Myocyte (in vitro differentiated cells): ENCODE data around the gene SDK2. TPM values are rescaled to one million over a fixed set of nuclear protein-coding genes. Genes with fewer than 3 reads are reported as not detected.

Experiments used
- DNase-seq: peaks from one replicate; pipeline ENCODE4 v3.0.0-alpha.2; 2012; ENCODE audit warnings: low read depth
- total RNA-seq: library from RNA; depleted of rRNA; stranded (reverse); fragments of >200 nt; gene quantifications from 2 replicates; pipeline ENCODE4 v1.2.3, GENCODE V29; 2014

SDK2 gene
- total RNA-seq, 1 donor from 2014 or later = not detected

GRCh38 chr17:73539166-73539565 lies 105.1 kb downstream of the SDK2 start:
- no peak for DNase-seq

DNA sequence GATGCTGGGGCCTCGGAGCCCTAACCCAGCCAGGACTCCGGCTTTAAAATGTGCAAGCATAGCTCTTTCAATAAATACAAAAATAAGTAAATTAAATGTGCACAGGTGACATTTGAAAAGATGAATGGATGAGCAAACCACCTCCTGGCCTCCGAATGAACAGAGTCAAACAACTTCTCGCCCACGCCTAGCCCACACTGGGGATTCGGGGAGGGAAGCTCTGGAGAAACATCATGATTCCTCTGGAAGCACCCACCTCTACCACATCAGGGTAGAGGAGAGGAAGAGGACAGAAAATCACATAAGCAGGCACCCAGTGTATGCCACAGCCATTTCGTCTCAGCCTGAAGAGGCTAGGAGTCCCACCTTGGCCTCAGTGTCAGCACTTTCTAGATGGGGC lies 105.8 kb downstream of the SDK2 start:
- DNase-seq = no peak

GRCh38 chr17:73536700-73537605 lies 107.3 kb downstream of the SDK2 start:
- no peak for DNase-seq

- no peak for DNase-seq
These were observed 108.5 kb downstream of the SDK2 start for GRCh38 chr17:73535746-73536145.

DNA sequence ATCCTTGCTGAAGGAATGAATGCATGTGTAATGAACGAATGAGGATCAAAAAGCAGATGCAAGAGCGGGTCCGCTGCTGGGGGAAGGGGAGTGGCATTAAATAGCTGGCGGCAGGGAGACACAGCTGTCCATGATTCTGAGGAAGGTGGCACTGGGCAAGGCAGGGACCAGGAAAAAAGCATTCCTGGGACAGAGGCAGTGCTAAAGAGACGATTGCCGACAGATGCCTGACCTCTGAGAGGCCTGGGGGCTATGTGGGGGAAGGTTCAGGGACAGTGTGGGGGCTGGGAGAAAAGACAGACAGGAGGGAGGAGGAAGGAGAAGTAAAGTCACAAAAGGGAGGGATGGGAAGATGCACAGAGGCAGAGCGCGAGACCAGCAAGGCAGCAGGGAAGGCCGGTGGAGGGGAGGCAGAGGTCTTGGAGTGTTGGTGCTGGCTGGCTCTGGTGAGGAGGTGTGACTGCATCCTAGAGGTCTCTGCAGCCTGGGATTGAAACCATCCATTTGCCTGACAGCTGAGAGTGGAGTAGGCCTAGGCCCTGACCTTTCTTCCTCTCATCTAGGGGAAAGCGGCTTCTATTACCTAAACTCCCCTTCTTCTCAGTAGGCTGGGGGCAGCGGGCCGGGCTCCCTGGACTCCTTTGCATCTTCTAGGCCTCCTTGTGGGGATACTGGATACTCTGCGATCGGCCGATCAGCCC lies 109.9 kb downstream of the SDK2 start:
- no peak for DNase-seq

GRCh38 chr17:73533781-73534180 lies 110.5 kb downstream of the SDK2 start:
- no peak for DNase-seq

DNA sequence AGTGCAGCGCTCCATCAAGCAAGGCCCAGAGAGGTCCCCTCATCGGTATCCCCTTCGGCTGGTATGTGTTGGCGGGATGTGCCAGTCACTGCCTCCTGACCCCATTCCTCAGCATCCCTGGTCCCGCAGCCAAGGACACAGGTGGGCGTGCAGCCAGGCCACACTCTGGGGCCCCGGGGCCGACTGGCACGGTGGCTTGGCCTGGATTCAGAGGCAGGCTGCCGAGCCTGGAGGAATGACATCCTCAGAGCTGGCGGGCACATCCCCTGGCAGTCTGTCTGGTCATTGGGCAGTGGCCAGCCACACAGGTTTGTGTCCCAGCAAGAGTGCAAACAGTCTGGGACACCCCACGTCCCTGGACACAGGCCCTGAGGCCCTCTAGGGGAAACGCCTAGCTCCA lies 111.1 kb downstream of the SDK2 start:
- DNase-seq = no peak

- no peak for DNase-seq
These were observed 111.8 kb downstream of the SDK2 start for GRCh38 chr17:73532421-73532901.

DNA sequence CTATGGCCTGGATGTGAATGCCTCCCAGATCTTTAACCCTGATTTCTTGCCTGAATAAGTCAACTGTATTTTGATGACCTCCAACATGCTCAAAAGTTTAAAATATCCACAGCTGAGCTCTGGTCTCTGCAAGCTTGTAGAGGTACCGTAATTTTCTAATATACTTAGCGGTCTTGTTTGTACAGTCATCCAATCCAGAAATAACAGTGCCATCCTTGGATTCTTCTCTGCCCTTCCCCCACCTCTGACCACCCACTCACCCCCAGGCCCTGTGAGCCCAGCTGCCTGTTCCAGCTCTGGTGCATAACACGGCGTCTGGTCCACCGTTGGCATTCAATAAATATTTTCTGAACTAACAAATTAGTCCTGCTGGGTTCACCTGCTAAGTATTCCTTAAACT lies 113.1 kb downstream of the SDK2 start:
- DNase-seq = no peak

GRCh38 chr17:73528679-73529078 lies 115.6 kb downstream of the SDK2 start:
- no peak for DNase-seq

DNA sequence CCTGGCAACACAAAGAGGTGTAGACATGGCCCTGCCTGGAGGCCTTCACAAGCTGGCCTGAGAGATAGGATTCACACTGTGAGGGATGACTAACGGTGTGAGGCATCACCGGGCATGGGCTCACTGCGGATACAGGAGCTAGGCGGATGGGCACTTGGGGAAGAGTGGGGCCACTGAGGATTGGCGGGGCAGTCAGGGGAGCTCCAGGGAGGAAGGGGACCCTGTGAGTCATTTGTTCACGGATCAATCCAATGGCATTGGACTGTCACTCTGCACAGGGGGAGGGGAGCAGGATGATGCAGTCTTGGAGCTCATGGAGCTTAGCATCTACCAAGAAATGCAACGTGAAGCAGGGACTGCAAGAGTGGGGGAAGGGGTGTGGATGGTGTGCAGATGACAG lies 117.3 kb downstream of the SDK2 start:
- no peak for DNase-seq

GRCh38 chr17:73524941-73525679 lies 119.1 kb downstream of the SDK2 start:
- no peak for DNase-seq

DNA sequence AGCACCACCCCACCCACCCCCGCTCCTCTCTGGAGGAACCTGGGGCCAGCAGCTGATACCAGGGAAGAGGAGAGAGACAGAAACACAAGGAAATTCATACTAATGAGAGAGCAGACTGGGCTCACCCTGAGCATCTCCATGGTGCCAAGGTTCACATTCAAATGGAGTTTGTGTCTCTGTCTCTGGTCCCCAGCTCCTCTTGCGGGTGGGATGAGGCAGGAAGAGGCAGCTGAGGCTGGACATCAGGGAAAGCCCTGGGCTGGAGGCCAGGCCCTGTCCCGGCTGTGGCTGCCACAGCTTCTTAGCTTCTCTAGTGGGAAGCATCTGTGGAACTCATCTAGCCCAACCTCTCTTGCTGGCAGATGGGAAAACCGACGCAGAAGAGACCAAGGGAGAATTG lies 121.5 kb downstream of the SDK2 start:
- no peak for DNase-seq

GRCh38 chr17:73522107-73522506 lies 122.1 kb downstream of the SDK2 start:
- no peak for DNase-seq

DNA sequence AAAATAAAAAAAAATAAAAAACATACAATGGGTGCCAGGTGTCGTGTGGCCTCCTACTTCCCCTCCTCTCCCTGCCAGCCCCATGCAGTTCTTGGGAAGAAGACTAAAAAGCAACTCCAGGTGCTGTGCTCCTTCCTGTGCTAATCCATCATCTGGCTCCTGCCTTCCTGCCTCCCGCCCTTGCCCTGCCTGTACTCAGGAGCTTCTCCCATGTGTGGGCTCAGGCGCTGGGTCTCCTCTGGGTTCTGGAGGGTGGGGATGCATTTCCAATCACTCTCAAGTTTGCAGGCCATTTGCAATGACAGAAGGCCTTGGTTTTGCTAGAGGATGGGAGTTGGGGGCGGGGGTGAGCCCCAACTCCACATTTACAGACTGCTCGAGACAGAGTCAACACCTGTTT lies 122.9 kb downstream of the SDK2 start:
- DNase-seq = no peak

DNA sequence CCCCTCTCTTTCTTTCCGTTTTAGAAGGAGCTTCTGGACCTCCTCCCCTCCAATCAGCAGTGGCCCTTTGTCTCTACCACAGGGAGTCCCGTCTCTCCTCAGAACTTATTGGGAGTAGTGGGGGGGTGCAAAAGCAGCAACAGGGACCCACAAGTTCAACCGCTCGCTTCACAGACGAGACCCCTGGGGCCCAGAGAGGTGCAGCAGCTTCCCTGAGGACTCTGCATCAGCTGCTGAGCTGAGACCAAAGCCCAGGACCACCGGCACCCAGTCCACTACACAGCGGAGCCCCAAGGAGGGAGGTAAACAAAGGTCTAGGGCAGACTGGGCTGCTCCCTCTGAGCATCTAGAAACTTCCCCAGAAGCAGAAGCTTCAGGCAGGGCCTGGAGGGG lies 123.9 kb downstream of the SDK2 start:
- DNase-seq = no peak

- no peak for DNase-seq
These were observed 124.4 kb downstream of the SDK2 start for GRCh38 chr17:73519714-73520368.

- no peak for DNase-seq
These were observed 125.2 kb downstream of the SDK2 start for GRCh38 chr17:73519011-73519410.

- no peak for DNase-seq
These were observed 127.8 kb downstream of the SDK2 start for GRCh38 chr17:73516431-73516830.

GRCh38 chr17:73514146-73514863 lies 129.9 kb downstream of the SDK2 start:
- no peak for DNase-seq

- DNase-seq = no peak
These were observed 130.8 kb downstream of the SDK2 start for GRCh38 chr17:73513426-73513825.
